ENCODE measurements around the gene ZNF776. TPM values are rescaled to one million over a fixed set of nuclear protein-coding genes. Genes with fewer than 3 reads are reported as not detected.
"Not testable (repeated sequence)": the region's sequence is repeated elsewhere in the genome, so short reads cannot be mapped to it uniquely, and the experiment has no call there.

Gene ZNF776
- polyA plus RNA-seq, 2 donors: 2.9 to 3.3 TPM

- not testable (repeated sequence) for H3K9me3 ChIP-seq (ENCODE audit: control insufficient read depth in 2 of 2, insufficient read depth in 1 of 2, low read depth in 1 of 2, low read length in 1 of 2); H3K4me3 ChIP-seq (ENCODE audit: low read depth in 1 of 2, low read length in 2 of 2); H3K36me3 ChIP-seq (ENCODE audit: control insufficient read depth in 2 of 2, insufficient read depth in 2 of 2, low read length in 1 of 2); H3K4me1 ChIP-seq (ENCODE audit: control insufficient read depth in 2 of 2, insufficient read depth in 2 of 2, low read length in 1 of 2); H3K27me3 ChIP-seq (ENCODE audit: control insufficient read depth in 1 of 2, insufficient read depth in 2 of 2, low read length in 2 of 2); H3K27ac ChIP-seq (ENCODE audit: low read depth in 2 of 2, low read length in 1 of 2)
- WGBS, 2 donors: 12 to 13% methylated on average over 10 of the region's 10 CpGs
Observed at GRCh38 chr19:57738320-57738719, 8.3 kb upstream of the ZNF776 start.

- not testable (repeated sequence) for H3K27ac ChIP-seq (ENCODE audit: low read depth in 2 of 2, low read length in 1 of 2); H3K36me3 ChIP-seq (ENCODE audit: control insufficient read depth in 2 of 2, insufficient read depth in 2 of 2, low read length in 1 of 2); H3K9me3 ChIP-seq (ENCODE audit: control insufficient read depth in 2 of 2, insufficient read depth in 1 of 2, low read depth in 1 of 2, low read length in 1 of 2); H3K4me3 ChIP-seq (ENCODE audit: low read depth in 1 of 2, low read length in 2 of 2); H3K27me3 ChIP-seq (ENCODE audit: control insufficient read depth in 1 of 2, insufficient read depth in 2 of 2, low read length in 2 of 2); H3K4me1 ChIP-seq (ENCODE audit: control insufficient read depth in 2 of 2, insufficient read depth in 2 of 2, low read length in 1 of 2)
- WGBS, 2 donors: 93% methylated on average over 7 of the region's 7 CpGs
Observed at GRCh38 chr19:57738770-57739169, 7.8 kb upstream of the ZNF776 start.

GRCh38 chr19:57747472-57747807 is 825 bp downstream of the ZNF776 start:
- Histone ChIP-seq H3K27me3 (ENCODE audit: control insufficient read depth in 1 of 2, insufficient read depth in 2 of 2, low read length in 2 of 2) (no peaks in the 10 kb centered on the region), H3K36me3 (ENCODE audit: control insufficient read depth in 2 of 2, insufficient read depth in 2 of 2, low read length in 1 of 2) (peaks cover 22 to 26% of the 10 kb centered on the region in 2 donors), H3K4me1 (ENCODE audit: control insufficient read depth in 2 of 2, insufficient read depth in 2 of 2, low read length in 1 of 2) (no peaks in the 10 kb centered on the region), H3K27ac (ENCODE audit: low read depth in 2 of 2, low read length in 1 of 2) (no peak overlapping the region), H3K9me3 (ENCODE audit: control insufficient read depth in 2 of 2, insufficient read depth in 1 of 2, low read depth in 1 of 2, low read length in 1 of 2) (peaks cover 11 to 29% of the 10 kb centered on the region in 2 donors), H3K4me3 (ENCODE audit: low read depth in 1 of 2, low read length in 2 of 2) (peak overlapping the region; percentile 74 to 96)
- 40 to 47% methylated on average over 6 of the region's 6 CpGs for WGBS, 2 donors

- no peaks in the 10 kb centered on the region for H3K27me3 ChIP-seq (ENCODE audit: control insufficient read depth in 1 of 2, insufficient read depth in 2 of 2, low read length in 2 of 2)
- H3K4me1 ChIP-seq (ENCODE audit: control insufficient read depth in 2 of 2, insufficient read depth in 2 of 2, low read length in 1 of 2): no peaks in the 10 kb centered on the region
- H3K4me3 ChIP-seq (ENCODE audit: low read depth in 1 of 2, low read length in 2 of 2): peak overlapping the region in 1 of 2 donors; percentile 74
- H3K9me3 ChIP-seq (ENCODE audit: control insufficient read depth in 2 of 2, insufficient read depth in 1 of 2, low read depth in 1 of 2, low read length in 1 of 2): peaks cover 12 to 32% of the 10 kb centered on the region in 2 donors
- peaks cover 27 to 31% of the 10 kb centered on the region in 2 donors for H3K36me3 ChIP-seq (ENCODE audit: control insufficient read depth in 2 of 2, insufficient read depth in 2 of 2, low read length in 1 of 2)
- WGBS, 2 donors: 96 to 97% methylated on average over 3 of the region's 3 CpGs
- no peak overlapping the region for H3K27ac ChIP-seq (ENCODE audit: low read depth in 2 of 2, low read length in 1 of 2)
Observed at GRCh38 chr19:57748029-57748428, 1.4 kb downstream of the ZNF776 start.

GRCh38 chr19:57754091-57754673 is 7.6 kb downstream of the ZNF776 start:
- Histone ChIP-seq H3K27me3 (ENCODE audit: control insufficient read depth in 1 of 2, insufficient read depth in 2 of 2, low read length in 2 of 2) (no peaks in the 10 kb centered on the region), H3K4me1 (ENCODE audit: control insufficient read depth in 2 of 2, insufficient read depth in 2 of 2, low read length in 1 of 2) (no peaks in the 10 kb centered on the region), H3K4me3 (ENCODE audit: low read depth in 1 of 2, low read length in 2 of 2) (no peak overlapping the region), H3K36me3 (ENCODE audit: control insufficient read depth in 2 of 2, insufficient read depth in 2 of 2, low read length in 1 of 2) (peaks cover 43 to 46% of the 10 kb centered on the region in 2 donors), H3K27ac (ENCODE audit: low read depth in 2 of 2, low read length in 1 of 2) (no peak overlapping the region), H3K9me3 (ENCODE audit: control insufficient read depth in 2 of 2, insufficient read depth in 1 of 2, low read depth in 1 of 2, low read length in 1 of 2) (peaks cover 10 to 36% of the 10 kb centered on the region in 2 donors)
- 98% methylated on average over 10 of the region's 10 CpGs for WGBS, 2 donors

GRCh38 chr19:57755031-57755430 is 8.4 kb downstream of the ZNF776 start:
- H3K27ac ChIP-seq (ENCODE audit: low read depth in 2 of 2, low read length in 1 of 2): no peak overlapping the region
- H3K36me3 ChIP-seq (ENCODE audit: control insufficient read depth in 2 of 2, insufficient read depth in 2 of 2, low read length in 1 of 2): peaks cover 48 to 52% of the 10 kb centered on the region in 2 donors
- 86 to 91% methylated on average over 4 of the region's 4 CpGs for WGBS, 2 donors

GRCh38 chr19:57757941-57758340 is 11.3 kb downstream of the ZNF776 start:
- Histone ChIP-seq H3K27ac (ENCODE audit: low read depth in 2 of 2, low read length in 1 of 2) (no peak overlapping the region), H3K27me3 (ENCODE audit: control insufficient read depth in 1 of 2, insufficient read depth in 2 of 2, low read length in 2 of 2) (no peaks in the 10 kb centered on the region), H3K9me3 (ENCODE audit: control insufficient read depth in 2 of 2, insufficient read depth in 1 of 2, low read depth in 1 of 2, low read length in 1 of 2) (peaks cover 8 to 26% of the 10 kb centered on the region in 2 donors), H3K4me3 (ENCODE audit: low read depth in 1 of 2, low read length in 2 of 2) (no peak overlapping the region), H3K36me3 (ENCODE audit: control insufficient read depth in 2 of 2, insufficient read depth in 2 of 2, low read length in 1 of 2) (peaks cover 28 to 29% of the 10 kb centered on the region in 2 donors), H3K4me1 (ENCODE audit: control insufficient read depth in 2 of 2, insufficient read depth in 2 of 2, low read length in 1 of 2) (no peaks in the 10 kb centered on the region)
- WGBS, 2 donors: 91 to 95% methylated on average over 2 of the region's 2 CpGs

More at GRCh38 chr19:57755031-57755430, 8.4 kb downstream of the ZNF776 start:
- Histone ChIP-seq H3K4me1 (ENCODE audit: control insufficient read depth in 2 of 2, insufficient read depth in 2 of 2, low read length in 1 of 2) (no peaks in the 10 kb centered on the region), H3K27me3 (ENCODE audit: control insufficient read depth in 1 of 2, insufficient read depth in 2 of 2, low read length in 2 of 2) (no peaks in the 10 kb centered on the region), H3K4me3 (ENCODE audit: low read depth in 1 of 2, low read length in 2 of 2) (no peak overlapping the region), H3K9me3 (ENCODE audit: control insufficient read depth in 2 of 2, insufficient read depth in 1 of 2, low read depth in 1 of 2, low read length in 1 of 2) (peaks cover 18 to 41% of the 10 kb centered on the region in 2 donors)

- no peaks in the 10 kb centered on the region for H3K4me1 ChIP-seq (ENCODE audit: control insufficient read depth in 2 of 2, insufficient read depth in 2 of 2, low read length in 1 of 2)
- no peaks in the 10 kb centered on the region for H3K27me3 ChIP-seq (ENCODE audit: control insufficient read depth in 1 of 2, insufficient read depth in 2 of 2, low read length in 2 of 2)
- 96 to 97% methylated on average over 2 of the region's 2 CpGs for WGBS, 2 donors
- no peak overlapping the region for H3K27ac ChIP-seq (ENCODE audit: low read depth in 2 of 2, low read length in 1 of 2)
- peaks cover 18% of the 10 kb centered on the region in 2 donors for H3K36me3 ChIP-seq (ENCODE audit: control insufficient read depth in 2 of 2, insufficient read depth in 2 of 2, low read length in 1 of 2)
- no peak overlapping the region for H3K4me3 ChIP-seq (ENCODE audit: low read depth in 1 of 2, low read length in 2 of 2)
- peaks cover 8 to 23% of the 10 kb centered on the region in 2 donors for H3K9me3 ChIP-seq (ENCODE audit: control insufficient read depth in 2 of 2, insufficient read depth in 1 of 2, low read depth in 1 of 2, low read length in 1 of 2)
Observed at GRCh38 chr19:57759096-57759495, 12.5 kb downstream of the ZNF776 start.

- H3K9me3 ChIP-seq (ENCODE audit: control insufficient read depth in 2 of 2, insufficient read depth in 1 of 2, low read depth in 1 of 2, low read length in 1 of 2): peaks cover 4 to 6% of the 10 kb centered on the region in 2 donors
- H3K4me3 ChIP-seq (ENCODE audit: low read depth in 1 of 2, low read length in 2 of 2): peak within 1 kb of the TSS; percentile 66 to 86
- peaks cover 0 to 2% of the 10 kb centered on the region in 2 donors for H3K4me1 ChIP-seq (ENCODE audit: control insufficient read depth in 2 of 2, insufficient read depth in 2 of 2, low read length in 1 of 2)
- peaks cover 5 to 8% of the 10 kb centered on the region in 2 donors for H3K36me3 ChIP-seq (ENCODE audit: control insufficient read depth in 2 of 2, insufficient read depth in 2 of 2, low read length in 1 of 2)
- WGBS, 2 donors: 3% methylated on average over 59 to 61 of the region's 61 CpGs
- H3K27ac ChIP-seq (ENCODE audit: low read depth in 2 of 2, low read length in 1 of 2): peak within 1 kb of the TSS; percentile 81 to 94
- no peaks in the 10 kb centered on the region for H3K27me3 ChIP-seq (ENCODE audit: control insufficient read depth in 1 of 2, insufficient read depth in 2 of 2, low read length in 2 of 2)
Observed at GRCh38 chr19:57769345-57770131, 22.9 kb downstream of the ZNF776 start, which contains the start of gene ZNF586. TSS of gene ZNF586 (plus strand) at chr19:57769676. CDS start at chr19:57769843, 167 bp downstream.

Data from esophagus (tissue), 2 donors.